GM21528 (cell line): ENCODE results near the gene EARS2.
"Not testable (repeated sequence)": the region's sequence is repeated elsewhere in the genome, so short reads cannot be mapped to it uniquely, and the experiment has no call there.

Source experiments
- ATAC-seq: cut with Tn5 transposase; IDR thresholded peaks from one replicate; pipeline ENCODE4 v1.9.1; 2021; ENCODE audit warnings: mild to moderate bottlenecking, moderate library complexity; ENCODE audit not compliant: unreplicated experiment, low FRiP score

EARS2 gene

GRCh38 chr16:23570992-23571632, 14.0 kb upstream of the EARS2 start:
- no peak for ATAC-seq

GRCh38 chr16:23567602-23568001, 10.5 kb upstream of the EARS2 start:
- ATAC-seq, result no peak

- ATAC-seq, result no peak
Measured at GRCh38 chr16:23566724-23567123, 9.6 kb upstream of the EARS2 start.

GRCh38 chr16:23564575-23565363, 7.6 kb upstream of the EARS2 start:
- no peak for ATAC-seq

GRCh38 chr16:23563186-23563585, 6.0 kb upstream of the EARS2 start:
- no peak for ATAC-seq

- no peak for ATAC-seq
Measured at GRCh38 chr16:23562505-23562904, 5.4 kb upstream of the EARS2 start.

GRCh38 chr16:23561586-23561985, 4.4 kb upstream of the EARS2 start:
- ATAC-seq, result no peak

GRCh38 chr16:23557779-23558702, 891 bp upstream of the EARS2 start:
- ATAC-seq, result peak; percentile 12

GRCh38 chr16:23554536-23554935, 2.6 kb downstream of the EARS2 start:
- no peak for ATAC-seq

- no peak for ATAC-seq
Measured at GRCh38 chr16:23552161-23552560, 5.0 kb downstream of the EARS2 start.

GRCh38 chr16:23549938-23550337, 7.2 kb downstream of the EARS2 start:
- no peak for ATAC-seq

GRCh38 chr16:23544436-23544835, 12.7 kb downstream of the EARS2 start:
- no peak for ATAC-seq

- not testable (repeated sequence) for ATAC-seq
Measured at GRCh38 chr16:23540817-23541178, 16.4 kb downstream of the EARS2 start.

GRCh38 chr16:23539984-23540816, 16.9 kb downstream of the EARS2 start:
- ATAC-seq, result no peak

- ATAC-seq, result no peak
Measured at GRCh38 chr16:23538919-23539278, 18.3 kb downstream of the EARS2 start.

GRCh38 chr16:23537390-23537789, 19.8 kb downstream of the EARS2 start:
- ATAC-seq, result no peak

GRCh38 chr16:23535901-23536300, 21.2 kb downstream of the EARS2 start:
- no peak for ATAC-seq

GRCh38 chr16:23534868-23535860, 22.0 kb downstream of the EARS2 start:
- no peak for ATAC-seq

- no peak for ATAC-seq
Measured at GRCh38 chr16:23532448-23532847, 24.7 kb downstream of the EARS2 start.
